ENCODE results near the gene ANKRD11. TPM values are rescaled to one million over a fixed set of nuclear protein-coding genes. Genes with fewer than 3 reads are reported as not detected.

ANKRD11 gene
- total RNA-seq, 1 experiment from 2014 or later = 266 TPM

GRCh38 chr16:89530401-89531381, 40.3 kb upstream of the ANKRD11 start:
- H3K4me1 ChIP-seq (ENCODE audit: control insufficient read depth in 1 of 2, insufficient read depth in 2 of 2, low read length in 2 of 2) = no peaks in the 10 kb centered on the region
- no peak overlapping the region for H3K9ac ChIP-seq (ENCODE audit: low read length)
- no peak for TF ChIP-seq SP1 (IDR thresholded peaks at IDR 0.05; ENCODE audit: low read depth)
- no peak for TF ChIP-seq ATF3 (IDR thresholded peaks at IDR 0.05)
- TF ChIP-seq POLR2AphosphoS5 (IDR thresholded peaks at IDR 0.05; ENCODE audit: low read depth, low read length) = no peak
- no peak for TF ChIP-seq EGR1 (IDR thresholded peaks at IDR 0.05; ENCODE audit: low read depth)
- TF ChIP-seq EZH2phosphoT487 (IDR thresholded peaks at IDR 0.05; ENCODE audit: borderline replicate concordance) = no peak
- TF ChIP-seq ZFX (IDR thresholded peaks at IDR 0.05) = no peak
- TF ChIP-seq CBX3 (IDR thresholded peaks at IDR 0.05; ENCODE audit: low read depth) = no peak
- TF ChIP-seq POLR2A (IDR thresholded peaks at IDR 0.05; ENCODE audit: borderline replicate concordance, extremely low read depth, insufficient read depth, insufficient read length) = no peak
- no peak for TF ChIP-seq ZBTB33 (IDR thresholded peaks at IDR 0.05; ENCODE audit: extremely low read depth, insufficient replicate concordance, low read length)
- no peak for TF ChIP-seq RAD21 (IDR thresholded peaks at IDR 0.05; ENCODE audit: low read depth)
- no peak for TF ChIP-seq MAX (IDR thresholded peaks at IDR 0.05)
- no peak for TF ChIP-seq JUND (IDR thresholded peaks at IDR 0.05)
- TF ChIP-seq ZNF274 (IDR thresholded peaks at IDR 0.05; ENCODE audit: low read depth, low read length) = no peak
- TF ChIP-seq ELF1 (IDR thresholded peaks at IDR 0.05; ENCODE audit: borderline replicate concordance, low read depth) = no peak
- no peak overlapping the region for H2AFZ ChIP-seq (ENCODE audit: low read depth, low read length, poor library complexity, severe bottlenecking)
- intact Hi-C loops (cut with micrococcal nuclease) = no loop called here
- H3K4me3 ChIP-seq (replicated peaks in 1 of 2; ENCODE audit: low read depth in 1 of 2, low read length in 2 of 2) = no peak overlapping the region
- ChIA-PET RAD21 (ENCODE audit: low non-redundant PET in 1 of 2, low total read pairs in 2 of 2, uncharacterized antibody in 2 of 2, unreplicated experiment in 2 of 2) (no interaction called here), POLR2A (no interaction called here), CTCF (no interaction called here)
- no peak overlapping the region for H3K4me2 ChIP-seq (ENCODE audit: low read length)
- H3K9me2 ChIP-seq (ENCODE audit: insufficient read depth) = no peaks in the 10 kb centered on the region
- DNase-seq (ENCODE audit: low read depth, low spot score) (no peak), ATAC-seq (no peak)
- H3K9me3 ChIP-seq (ENCODE audit: control insufficient read depth in 1 of 2, insufficient read depth in 1 of 2, low read depth in 1 of 2, low read length in 2 of 2) = no peaks in the 10 kb centered on the region
- peaks cover 62 to 69% of the 10 kb centered on the region in 2 experiments for H3K36me3 ChIP-seq (ENCODE audit: control insufficient read depth in 1 of 2, insufficient read depth in 2 of 2, low read length in 2 of 2)
- H4K20me1 ChIP-seq (ENCODE audit: insufficient read depth) = 0 out of 2 replicates have a peak, but pooled peaks cover 5% of the 10 kb centered on the region
- BruUV-seq (replicated peaks) = no TSS peak
- H3K27ac ChIP-seq (ENCODE audit: low read depth, low read length) = no peak overlapping the region
- no peaks in the 10 kb centered on the region for H3K27me3 ChIP-seq (ENCODE audit: insufficient read depth, low read length)
- peaks cover 19% of the 10 kb centered on the region; the same call in 1 of the 2 replicates for H3K79me2 ChIP-seq (ENCODE audit: insufficient read depth, low read length)

All from HCT116 (cell line).